ENCODE data around the gene GATAD1. TPM values are rescaled to one million over a fixed set of nuclear protein-coding genes. Genes with fewer than 3 reads are reported as not detected.

The GATAD1 gene
- total and polyA plus RNA-seq, 2 of the 4 experiments (the other 2 are of a cell fraction), result 9.3 to 15.2 TPM

GRCh38 chr7:92400013-92400412 is 47.3 kb upstream of the GATAD1 start:
- DNase-seq (no peak), ATAC-seq (ENCODE audit: low read depth) (no peak)
- no peak overlapping the region for H2BK5ac ChIP-seq (ENCODE audit: low read depth, low read length, poor library complexity, severe bottlenecking)
- in situ Hi-C loops (cut with MboI; ENCODE audit: low sequenced_read_pairs), result no loop called here
- H2AK5ac ChIP-seq (ENCODE audit: low read depth, low read length), result no peak overlapping the region
- dilution Hi-C loops (cut with HindIII; ENCODE audit: low sequenced_read_pairs, unreplicated experiment), result no loop called here
- 0 out of 2 replicates have a peak, but pooled peaks cover 4% of the 10 kb centered on the region for H3K9me1 ChIP-seq (ENCODE audit: insufficient read depth, low read length)
- BruUV-seq (replicated peaks), result no TSS peak
- H3K4ac ChIP-seq (ENCODE audit: low read depth, low read length), result no peak overlapping the region
- peaks cover 21% of the 10 kb centered on the region for H3K36me3 ChIP-seq (ENCODE audit: control insufficient read depth, insufficient read depth, low read length)
- no peak overlapping the region for H4K91ac ChIP-seq (ENCODE audit: insufficient read depth, low read depth, low read length)
- H3K14ac ChIP-seq (replicated peaks; ENCODE audit: low read depth, low read length), result no peak overlapping the region
- no peak overlapping the region for H3K27ac ChIP-seq (ENCODE audit: insufficient read depth, low read length)
- no peaks in the 10 kb centered on the region for H3K9me3 ChIP-seq (ENCODE audit: control insufficient read depth, insufficient read depth, low read length)
- no peak overlapping the region for H2BK120ac ChIP-seq (ENCODE audit: low read depth, low read length)
- H2AFZ ChIP-seq (replicated peaks; ENCODE audit: low read length, poor library complexity), result no peak overlapping the region
- no peaks in the 10 kb centered on the region; the same call in 1 of the 2 replicates for H4K20me1 ChIP-seq (ENCODE audit: insufficient read depth, low read length)
- H3K18ac ChIP-seq (ENCODE audit: low read depth, low read length), result no peak overlapping the region
- intact Hi-C loops (cut with micrococcal nuclease), result no loop called here
- POLR2A ChIA-PET (ENCODE audit: unreplicated experiment), result no interaction called here
- no peaks in the 10 kb centered on the region for H3K79me1 ChIP-seq (ENCODE audit: low read depth in 1 of 2, low read length in 2 of 2)
- H3K4me2 ChIP-seq (ENCODE audit: low read depth, low read length), result no peak overlapping the region
- H4K8ac ChIP-seq (ENCODE audit: low read depth in 2 of 2, low read length in 2 of 2), result no peak overlapping the region
- no peak overlapping the region for H2BK20ac ChIP-seq (ENCODE audit: low read depth, low read length)
- H3K9ac ChIP-seq (ENCODE audit: low read depth, low read length), result no peak overlapping the region
- no peak overlapping the region for H2BK15ac ChIP-seq (ENCODE audit: low read depth, low read length)
- H3K27me3 ChIP-seq (ENCODE audit: control insufficient read depth, insufficient read depth, low read length), result no peaks in the 10 kb centered on the region
- no peak overlapping the region for H3K23ac ChIP-seq (ENCODE audit: low read depth, low read length)
- H3K56ac ChIP-seq (ENCODE audit: extremely low read depth, insufficient read depth, low read length), result no peak overlapping the region
- CTCF ChIA-PET, result no interaction called here
- H3K4me3 ChIP-seq (ENCODE audit: insufficient read depth, low read depth, low read length), result no peak overlapping the region
- WGBS, 2 experiments (ENCODE audit: extremely low coverage in 2 of 2, insufficient read length in 1 of 2), result no CpG with 5 or more reads among the region's 2 CpGs
- peaks cover 2% of the 10 kb centered on the region for H3K4me1 ChIP-seq (ENCODE audit: control insufficient read depth, insufficient read depth, low read length)
- H4K5ac ChIP-seq (ENCODE audit: low read depth, low read length), result no peak overlapping the region
- H2AK9ac ChIP-seq (replicated peaks; ENCODE audit: low read depth, low read length, poor library complexity), result no peak overlapping the region
- no peak for TF ChIP-seq MXI1 (IDR thresholded peaks at IDR 0.05; ENCODE audit: borderline replicate concordance, low read depth, low read length)
